HepG2 (cell line): ENCODE data around the gene LTC4S. TPM values are rescaled to one million over a fixed set of nuclear protein-coding genes. Genes with fewer than 3 reads are reported as not detected.

ENCODE experiments used
- ATAC-seq: fragments of 200-7000 bp; cut with Tn5 transposase; 3 replicates; pipeline ENCODE4 v1.9.1; 2020; ENCODE audit warnings: mild to moderate bottlenecking, moderate library complexity
- BruUV-seq: library from RNA; stranded (reverse); fragments of 400-500 nt; replicated peaks from 2 replicates; lab custom pipeline; 2021; lab: Mats Ljungman, UMichigan
- CTCF ChIA-PET: fragments of 300-600 bp; formaldehyde crosslinking; extraction: SDS; loops from one replicate; lab custom pipeline; 2021; ENCODE audit warnings: low total read pairs, inconsistent platforms, low intra/inter-chr PET ratio; lab: Yijun Ruan, JAX
- POLR2A ChIA-PET: fragments of 350-600 bp; sonication (Branson Sonifier 250); formaldehyde crosslinking; loops from one replicate; lab custom pipeline; 2020; ENCODE audit warnings: antibody characterized with exemption, inconsistent platforms; lab: Yijun Ruan, JAX
- DNase-seq: peaks from one replicate; pipeline ENCODE4 v3.0.0-alpha.2; 2015; ENCODE audit warnings: low spot score
- FAIRE-seq: peaks from 3 replicates; lab custom pipeline; 2011; peaks lifted over from hg19 to GRCh38; lab: Jason Lieb, UNC
- H2AFZ ChIP-seq: one replicate; pipeline ENCODE4 v1.6.1; 2011; ENCODE audit warnings: low read length, inconsistent platforms
- H3K27ac ChIP-seq: fragments of 300-600 bp; 3 replicates; pipeline ENCODE4 v1.8.0; 2011; ENCODE audit warnings: mixed run types, mild to moderate bottlenecking, mixed read lengths, low read length, inconsistent platforms; ENCODE audit not compliant: insufficient read depth; ENCODE audit errors: extremely low read length
- H3K27me3 ChIP-seq, 2 experiments: fragments of 200-600 bp in 1 of 2; 2 replicates in 1 of 2; 3 replicates in 1 of 2; pipeline versions ENCODE4 v1.6.0 to v1.8.0; 2011; ENCODE audit warnings: low read length in 2 of 2, mild to moderate bottlenecking in 2 of 2, moderate library complexity in 2 of 2, inconsistent platforms in 1 of 2; ENCODE audit not compliant: insufficient read depth in 2 of 2, control insufficient read depth in 1 of 2
- H3K36me3 ChIP-seq, 2 experiments: fragments of 200-600 bp in 1 of 2; replicated peaks in 1 of 2; 2 replicates in 1 of 2; 3 replicates in 1 of 2; pipeline versions ENCODE4 v1.5.1 to v1.8.0; 2011; ENCODE audit warnings: low read length in 2 of 2, inconsistent platforms in 1 of 2; ENCODE audit not compliant: insufficient read depth in 2 of 2, control insufficient read depth in 1 of 2
- H3K4me1 ChIP-seq: 2 replicates; pipeline ENCODE4 v1.5.1; 2012; ENCODE audit warnings: low read length, inconsistent platforms; ENCODE audit not compliant: insufficient read depth
- H3K4me2 ChIP-seq: 2 replicates; pipeline ENCODE4 v1.6.0; 2011; ENCODE audit warnings: low read depth, low read length, inconsistent platforms
- H3K4me3 ChIP-seq, 3 experiments: fragments of 200-600 bp in 1 of 3; sonication (generic), shearing (Covaris generic) in 1 of 3; replicated peaks in 1 of 3; 2 replicates each; pipeline ENCODE4 v1.5.1; 2011 to 2016; ENCODE audit warnings: low read length in 3 of 3, inconsistent platforms in 2 of 3, low read depth in 2 of 3, mild to moderate bottlenecking in 2 of 3, control low read depth in 1 of 3, mixed read lengths in 1 of 3; ENCODE audit not compliant: insufficient read depth in 1 of 3
- H3K79me2 ChIP-seq: one replicate; pipeline ENCODE4 v1.6.1; 2011; ENCODE audit warnings: low read length, inconsistent platforms; ENCODE audit not compliant: insufficient read depth
- H3K9ac ChIP-seq: 2 replicates; pipeline ENCODE4 v1.6.0; 2011; ENCODE audit warnings: mild to moderate bottlenecking, low read depth, low read length, inconsistent platforms; ENCODE audit not compliant: insufficient read depth
- H3K9me3 ChIP-seq: 2 replicates; pipeline ENCODE4 v1.5.1; 2012; ENCODE audit warnings: mild to moderate bottlenecking, low read length
- H4K20me1 ChIP-seq: 2 replicates; pipeline ENCODE4 v1.6.0; 2011; ENCODE audit warnings: inconsistent platforms, mild to moderate bottlenecking, low read length, moderate library complexity; ENCODE audit not compliant: insufficient read depth
- CTCF ChIP-seq: sonication (generic); formaldehyde crosslinking; IDR thresholded peaks from 2 replicates; pipeline ENCODE4 v1.5.0; 2020; ENCODE audit warnings: mild to moderate bottlenecking, missing genetic modification reagents, moderate library complexity
- STAG1 ChIP-seq: sonication (generic); formaldehyde crosslinking; IDR thresholded peaks from 2 replicates; pipeline ENCODE4 v1.4.0; 2020; ENCODE audit warnings: missing genetic modification reagents
- ZBTB33 ChIP-seq: sonication (generic); formaldehyde crosslinking; IDR thresholded peaks from 2 replicates; pipeline ENCODE4 v1.4.0; 2020; ENCODE audit warnings: missing genetic modification reagents
- ZBTB38 ChIP-seq: sonication (generic); formaldehyde crosslinking; IDR thresholded peaks from 2 replicates; pipeline ENCODE4 v1.5.1; 2020; ENCODE audit warnings: mild to moderate bottlenecking, missing genetic modification reagents
- ZUFSP ChIP-seq: sonication (generic); formaldehyde crosslinking; IDR thresholded peaks from 2 replicates; pipeline ENCODE4 v1.9.0; 2021; ENCODE audit warnings: missing genetic modification reagents, mild to moderate bottlenecking, borderline replicate concordance
- WGBS: methylation state at CpG from one replicate; pipeline ENCODE4 v1.1.6; 2017; ENCODE audit warnings: low lambda C conversion rate; 5-methylcytosine and 5-hydroxymethylcytosine counted together
- in situ Hi-C: cut with HindIII; loops from 2 replicates; pipeline ENCODE4 v1.10.0; 2017; ENCODE audit warnings: low pct_unique_long_range_greater_than_20kb; ENCODE audit not compliant: extremely low pct_ligation_motif_present
- intact Hi-C: fragments of 100-400 bp; cut with micrococcal nuclease; formaldehyde crosslinking; loops from one replicate; pipeline ENCODE4 v1.10.0; 2022; ENCODE audit not compliant: unreplicated experiment
- polyA plus RNA-seq, 8 experiments: library from polyadenylated mRNA; depleted of rRNA in 3 of 8; stranded (reverse) in 7 of 8; unstranded in 1 of 8; fragments of >200 nt; fragmentation: Illumina TruSeq in 4 of 8; extraction: Trizol in 4 of 8; gene quantifications; 2 replicates each; pipeline versions ENCODE4 v1.2.1 to v1.2.3, GENCODE V29; 2011 to 2016; ENCODE audit warnings: low read depth in 4 of 8, missing spikeins in 1 of 8, mixed read lengths in 1 of 8; ENCODE audit not compliant: insufficient read depth in 1 of 8
- total RNA-seq, 5 experiments: library from RNA; depleted of rRNA; stranded (reverse); fragments of >200 nt; fragmentation: Illumina TruSeq; extraction: Trizol; gene quantifications; 2 replicates each; pipeline ENCODE4 v1.2.3, GENCODE V29; 2016; ENCODE audit warnings: low read depth in 1 of 5

Gene LTC4S
- total and polyA plus RNA-seq, 2 of the 13 experiments (the other 11 are each of a cell fraction or from before 2014, with no cell fraction given) = 0.35 TPM; not detected in 1

GRCh38 chr5:179768326-179769085, 25.3 kb upstream of the LTC4S start:
- ATAC-seq (peak; percentile 66), DNase-seq (no peak), FAIRE-seq (no peak)
- no peak for TF ChIP-seq ZUFSP (CRISPR knock-in tag)
- peak; percentile 29 for TF ChIP-seq CTCF (CRISPR knock-in tag)
- TF ChIP-seq STAG1 (CRISPR knock-in tag) = peak; percentile 16; the same call in 1 of the 2 replicates
- peak; percentile 56 for TF ChIP-seq ZBTB33 (CRISPR knock-in tag)
- peak; percentile 42; the same call in 1 of the 2 replicates for TF ChIP-seq ZBTB38
- Histone ChIP-seq H2AFZ (no peak overlapping the region), H3K4me1 (peaks cover 4% of the 10 kb centered on the region), H3K4me3 (no peak overlapping the region), H4K20me1 (peaks cover 7% of the 10 kb centered on the region), H3K4me2 (no peak overlapping the region), H3K9ac (no peak overlapping the region), H3K9me3 (no peaks in the 10 kb centered on the region), H3K27ac (no peak overlapping the region), H3K27me3 (no peaks in the 10 kb centered on the region), H3K36me3 (peaks cover 34 to 81% of the 10 kb centered on the region in 2 experiments), H3K79me2 (peaks cover 16% of the 10 kb centered on the region)
- in situ Hi-C loops = loop anchor here (25.0 kb wide), 1 partner anchor 319 kb away; no protein-coding TSS in a partner anchor
- ChIA-PET POLR2A (interaction anchor here (0.6 kb wide), 1 partner anchor 11 kb away, joined by 3 read pairs; no protein-coding TSS in a partner anchor), CTCF (no interaction called here)
- intact Hi-C loops = loop anchor here (10.0 kb wide), 1 partner anchor 136 kb away; the partner anchor contains the start of gene TBC1D9B
- WGBS = 95% methylated on average over 17 of the region's 18 CpGs
- no TSS peak for BruUV-seq
